ENCODE results near the gene RTN4RL1. TPM values are rescaled to one million over a fixed set of nuclear protein-coding genes. Genes with fewer than 3 reads are reported as not detected.

The RTN4RL1 gene
- total RNA-seq, 2 donors from 2014 or later: 0.32 to 0.37 TPM

- no peaks in the 10 kb centered on the region for H3K36me3 ChIP-seq
- DNase-seq: no peak
- no peak overlapping the region for H3K27ac ChIP-seq
- no peak overlapping the region for H3K9ac ChIP-seq (ENCODE audit: low read depth in 2 of 2, low read length in 2 of 2)
- no peak overlapping the region for H3K4me3 ChIP-seq
- no peaks in the 10 kb centered on the region for H3K4me1 ChIP-seq
- no peaks in the 10 kb centered on the region for H3K9me3 ChIP-seq
- intact Hi-C loops (cut with DNase I): no loop called here
- TF ChIP-seq CTCF (IDR thresholded peaks at IDR 0.05): no peak
- no peaks in the 10 kb centered on the region for H3K27me3 ChIP-seq
Observed at GRCh38 chr17:1946021-1946932, 78.9 kb downstream of the RTN4RL1 start.

GRCh38 chr17:1945621-1946020 lies 79.5 kb downstream of the RTN4RL1 start:
- no peak overlapping the region for H3K27ac ChIP-seq
- intact Hi-C loops (cut with DNase I): no loop called here
- DNase-seq: no peak
- no peaks in the 10 kb centered on the region for H3K4me1 ChIP-seq
- H3K9me3 ChIP-seq: no peaks in the 10 kb centered on the region
- H3K36me3 ChIP-seq: no peaks in the 10 kb centered on the region
- H3K9ac ChIP-seq (ENCODE audit: low read depth in 2 of 2, low read length in 2 of 2): no peak overlapping the region
- no peaks in the 10 kb centered on the region for H3K27me3 ChIP-seq
- no peak for TF ChIP-seq CTCF (IDR thresholded peaks at IDR 0.05)
- H3K4me3 ChIP-seq: no peak overlapping the region

GRCh38 chr17:1943436-1943831 lies 81.7 kb downstream of the RTN4RL1 start:
- H3K4me1 ChIP-seq: no peaks in the 10 kb centered on the region
- H3K27me3 ChIP-seq: no peaks in the 10 kb centered on the region
- H3K36me3 ChIP-seq: no peaks in the 10 kb centered on the region
- no peak for DNase-seq
- H3K27ac ChIP-seq: no peak overlapping the region
- no peak overlapping the region for H3K9ac ChIP-seq (ENCODE audit: low read depth in 2 of 2, low read length in 2 of 2)
- TF ChIP-seq CTCF (IDR thresholded peaks at IDR 0.05): no peak
- H3K4me3 ChIP-seq: no peak overlapping the region
- no peaks in the 10 kb centered on the region for H3K9me3 ChIP-seq
- intact Hi-C loops (cut with DNase I): no loop called here

- intact Hi-C loops (cut with DNase I): no loop called here
- DNase-seq: no peak
- Histone ChIP-seq H3K9me3 (no peaks in the 10 kb centered on the region), H3K4me3 (no peak overlapping the region), H3K4me1 (no peaks in the 10 kb centered on the region), H3K36me3 (no peaks in the 10 kb centered on the region), H3K27ac (no peak overlapping the region), H3K9ac (ENCODE audit: low read depth in 2 of 2, low read length in 2 of 2) (no peak overlapping the region), H3K27me3 (no peaks in the 10 kb centered on the region)
- no peak for TF ChIP-seq CTCF (IDR thresholded peaks at IDR 0.05)
Observed at GRCh38 chr17:1942666-1943435, 82.3 kb downstream of the RTN4RL1 start.

- no peak for TF ChIP-seq CTCF (IDR thresholded peaks at IDR 0.05)
- intact Hi-C loops (cut with DNase I): no loop called here
- H3K27me3 ChIP-seq: no peaks in the 10 kb centered on the region
- H3K36me3 ChIP-seq: no peaks in the 10 kb centered on the region
- no peak overlapping the region for H3K4me3 ChIP-seq
- no peak for DNase-seq
- no peaks in the 10 kb centered on the region for H3K9me3 ChIP-seq
- no peaks in the 10 kb centered on the region for H3K4me1 ChIP-seq
- H3K27ac ChIP-seq: no peak overlapping the region
- H3K9ac ChIP-seq (ENCODE audit: low read depth in 2 of 2, low read length in 2 of 2): no peak overlapping the region
Observed at GRCh38 chr17:1942066-1942365, 83.1 kb downstream of the RTN4RL1 start.

Measured in colonic mucosa (tissue), 4 donors.